Testis (tissue), 3 donors: ENCODE measurements around the gene GALR2. TPM values are rescaled to one million over a fixed set of nuclear protein-coding genes. Genes with fewer than 3 reads are reported as not detected.

Experiments
- DNase-seq: peaks from one replicate; pipeline ENCODE4 v3.0.0-alpha.2; 2019
- H3K27ac ChIP-seq, 2 donors: fragments of 200-600 bp; sonication (generic); one replicate each; pipeline ENCODE4 v1.5.1; 2019
- H3K27me3 ChIP-seq: fragments of 200-600 bp; sonication (generic); one replicate; pipeline ENCODE4 v1.5.1; 2019
- H3K36me3 ChIP-seq: fragments of 200-600 bp; sonication (generic); one replicate; pipeline ENCODE4 v1.5.1; 2017; ENCODE audit warnings: low read depth; ENCODE audit errors: missing control alignments
- H3K4me1 ChIP-seq: fragments of 200-600 bp; sonication (generic); one replicate; pipeline ENCODE4 v1.5.1; 2019
- H3K4me3 ChIP-seq, 2 donors: fragments of 200-600 bp; sonication (generic); one replicate each; pipeline ENCODE4 v1.5.1; 2017 to 2019
- H3K9me3 ChIP-seq: fragments of 200-600 bp; sonication (generic); one replicate; pipeline ENCODE4 v1.5.1; 2017
- CTCF ChIP-seq, 3 experiments: fragments of 450-650 bp in 2 of 3; fragments of 200-600 bp in 1 of 3; sonication (generic) in 1 of 3; IDR thresholded peaks; one replicate each; pipeline ENCODE4 v1.5.1; 2016 to 2019; ENCODE audit warnings: antibody characterized with exemption in 3 of 3, mild to moderate bottlenecking in 2 of 3, moderate library complexity in 1 of 3
- POLR2A ChIP-seq: fragments of 450-650 bp; IDR thresholded peaks from one replicate; pipeline ENCODE4 v1.6.1; 2017; ENCODE audit warnings: antibody characterized with exemption, mild to moderate bottlenecking, moderate library complexity
- WGBS, 2 donors: methylation state at CpG; one replicate each; pipeline ENCODE4 v1.1.5; 2018; 5-methylcytosine and 5-hydroxymethylcytosine counted together
- intact Hi-C: fragments of 100-400 bp; cut with DNase I; formaldehyde crosslinking; loops from one replicate; pipeline ENCODE4 v1.15.1; 2023; ENCODE audit warnings: low total_unique reads
- polyA plus RNA-seq: library from polyadenylated mRNA; stranded (reverse); fragments of 350-450 nt; fragmentation: Illumina TruSeq; extraction: RNeasy Lipid Tissue Mini Kit (QIAGEN cat#74804); gene quantifications from one replicate; pipeline ENCODE4 v1.2.3, GENCODE V29; 2014; ENCODE audit warnings: low read depth, low replicate concordance; ENCODE audit not compliant: insufficient read depth
- total RNA-seq, 2 donors: library from RNA; depleted of rRNA; stranded (reverse); fragments of >200 nt; gene quantifications; one replicate each; pipeline ENCODE4 v1.2.3, GENCODE V29; 2016

Gene GALR2
- total and polyA plus RNA-seq, 3 donors from 2014 or later = 0.31 to 1.6 (median 0.47) TPM

GRCh38 chr17:76083536-76084182 lies 9.1 kb downstream of the GALR2 start:
- Histone ChIP-seq H3K27me3 (no peaks in the 10 kb centered on the region), H3K4me3 (no peak overlapping the region), H3K27ac (no peak overlapping the region), H3K4me1 (peaks cover 13% of the 10 kb centered on the region), H3K9me3 (no peaks in the 10 kb centered on the region), H3K36me3 (no peaks in the 10 kb centered on the region)
- 82 to 93% methylated on average over 8 to 12 of the region's 15 CpGs for WGBS, 2 donors
- intact Hi-C loops = no loop called here
- DNase-seq = no peak
- TF ChIP-seq CTCF (IDR thresholded peaks at IDR 0.05) (no peak), POLR2A (no peak)

- no peak overlapping the region for H3K27ac ChIP-seq
- DNase-seq = no peak
- 83 to 87% methylated on average over 1 to 17 of the region's 17 CpGs for WGBS, 2 donors
- H3K36me3 ChIP-seq = no peaks in the 10 kb centered on the region
- TF ChIP-seq CTCF (IDR thresholded peaks at IDR 0.05) = no peak
- TF ChIP-seq POLR2A = no peak
- no peak overlapping the region for H3K4me3 ChIP-seq
- no peaks in the 10 kb centered on the region for H3K27me3 ChIP-seq
- H3K4me1 ChIP-seq = peaks cover 4% of the 10 kb centered on the region
- no peaks in the 10 kb centered on the region for H3K9me3 ChIP-seq
- intact Hi-C loops = no loop called here
These were observed 10.6 kb downstream of the GALR2 start for GRCh38 chr17:76085066-76085730.

GRCh38 chr17:76085731-76086366 lies 11.3 kb downstream of the GALR2 start:
- 86 to 91% methylated on average over 12 to 13 of the region's 13 CpGs for WGBS, 2 donors
- Histone ChIP-seq H3K4me3 (no peak overlapping the region), H3K4me1 (no peaks in the 10 kb centered on the region), H3K36me3 (no peaks in the 10 kb centered on the region), H3K9me3 (no peaks in the 10 kb centered on the region), H3K27ac (no peak overlapping the region), H3K27me3 (no peaks in the 10 kb centered on the region)
- TF ChIP-seq POLR2A (no peak), CTCF (IDR thresholded peaks at IDR 0.05) (no peak)
- DNase-seq = no peak
- intact Hi-C loops = no loop called here

- TF ChIP-seq CTCF (IDR thresholded peaks at IDR 0.05) (no peak), POLR2A (no peak)
- Histone ChIP-seq H3K27ac (no peak overlapping the region), H3K36me3 (no peaks in the 10 kb centered on the region), H3K9me3 (no peaks in the 10 kb centered on the region), H3K27me3 (no peaks in the 10 kb centered on the region), H3K4me3 (no peak overlapping the region), H3K4me1 (no peaks in the 10 kb centered on the region)
- intact Hi-C loops = no loop called here
- DNase-seq = no peak
- WGBS, 2 donors = 92 to 95% methylated on average over 9 of the region's 9 CpGs
These were observed 11.8 kb downstream of the GALR2 start for GRCh38 chr17:76086384-76086783.
